GM23248 (cell line): ENCODE measurements around the gene DTX1. TPM values are rescaled to one million over a fixed set of nuclear protein-coding genes. Genes with fewer than 3 reads are reported as not detected.

Experiments used
- DNase-seq: peaks from one replicate; pipeline ENCODE4 v3.0.0-alpha.2; 2015
- H2AFZ ChIP-seq: fragments of 200-600 bp; sonication (generic); 2 replicates; pipeline ENCODE4 v1.6.1; 2016; ENCODE audit warnings: antibody characterized with exemption
- H3F3A ChIP-seq: fragments of 200-600 bp; sonication (generic); 2 replicates; pipeline ENCODE4 v1.6.1; 2016; ENCODE audit warnings: mild to moderate bottlenecking, antibody characterized with exemption, mixed run types; ENCODE audit not compliant: insufficient read depth
- H3K27ac ChIP-seq: fragments of 200-600 bp; sonication (generic); 2 replicates; pipeline ENCODE4 v1.5.1; 2016; ENCODE audit warnings: mild to moderate bottlenecking
- H3K27me3 ChIP-seq: fragments of 200-600 bp; sonication (generic); replicated peaks from 2 replicates; pipeline ENCODE4 v1.6.1; 2016; ENCODE audit warnings: mild to moderate bottlenecking; ENCODE audit not compliant: insufficient read depth
- H3K36me3 ChIP-seq: fragments of 200-600 bp; sonication (generic); 2 replicates; pipeline ENCODE4 v1.6.1; 2016; ENCODE audit warnings: low read depth, mild to moderate bottlenecking
- H3K4me1 ChIP-seq: fragments of 200-600 bp; sonication (generic); 2 replicates; pipeline ENCODE4 v1.6.1; 2016; ENCODE audit warnings: mild to moderate bottlenecking; ENCODE audit not compliant: insufficient read depth
- H3K4me2 ChIP-seq: fragments of 200-600 bp; sonication (generic); one replicate; pipeline ENCODE4 v1.6.1; 2016; ENCODE audit warnings: mild to moderate bottlenecking; ENCODE audit not compliant: unreplicated experiment
- H3K4me3 ChIP-seq: fragments of 200-600 bp; sonication (generic); 2 replicates; pipeline ENCODE4 v1.5.1; 2016; ENCODE audit warnings: mild to moderate bottlenecking
- H3K79me2 ChIP-seq: fragments of 200-600 bp; sonication (generic); 2 replicates; pipeline ENCODE4 v1.6.1; 2016; ENCODE audit warnings: mild to moderate bottlenecking; ENCODE audit not compliant: insufficient read depth
- H3K9ac ChIP-seq: fragments of 200-600 bp; sonication (generic); 2 replicates; pipeline ENCODE4 v1.6.1; 2016; ENCODE audit warnings: mild to moderate bottlenecking
- H3K9me2 ChIP-seq: fragments of 200-600 bp; sonication (generic); 2 replicates; pipeline ENCODE4 v1.6.1; 2016; ENCODE audit warnings: mixed run types, mild to moderate bottlenecking, moderate library complexity; ENCODE audit not compliant: insufficient read depth
- H3K9me3 ChIP-seq: fragments of 200-600 bp; sonication (generic); one replicate; pipeline ENCODE4 v1.6.1; 2017; ENCODE audit warnings: low read depth
- H4K20me1 ChIP-seq: fragments of 200-600 bp; sonication (generic); 2 replicates; pipeline ENCODE4 v1.6.0; 2016; ENCODE audit not compliant: insufficient read depth
- EZH2 ChIP-seq: fragments of 200-600 bp; sonication (generic); IDR thresholded peaks from 2 replicates; pipeline ENCODE4 v1.6.1; 2018; ENCODE audit warnings: antibody characterized with exemption, mild to moderate bottlenecking; ENCODE audit not compliant: insufficient read depth, poor library complexity, severe bottlenecking
- EZH2phosphoT487 ChIP-seq: fragments of 200-600 bp; sonication (generic); IDR thresholded peaks from 2 replicates; pipeline ENCODE4 v1.6.1; 2018; ENCODE audit warnings: antibody characterized with exemption, moderate library complexity, mild to moderate bottlenecking, low read depth; ENCODE audit not compliant: insufficient read depth
- WGBS, 2 experiments: methylation state at CpG; one replicate each; pipeline ENCODE4 v1.1.6; 2015 to 2017; ENCODE audit warnings: low lambda C conversion rate in 2 of 2, low coverage in 1 of 2; ENCODE audit errors: missing lambda C conversion rate in 2 of 2; 5-methylcytosine and 5-hydroxymethylcytosine counted together
- in situ Hi-C: fragments of 300-500 bp; cut with MboI; formaldehyde crosslinking; loops from 2 replicates; pipeline ENCODE4 v1.15.0; 2020
- polyA plus RNA-seq: library from polyadenylated mRNA; unstranded; fragments of >200 nt; fragmentation: Nextera tagmentation; extraction: Ambion mirVana; gene quantifications from 2 replicates; pipeline ENCODE4 v1.2.1, GENCODE V29; 2016
- total RNA-seq: library from RNA; depleted of rRNA; stranded (reverse); fragments of >200 nt; shearing (Covaris generic); gene quantifications from 2 replicates; pipeline ENCODE4 v1.2.3, GENCODE V29; 2014

The DTX1 gene
- total and polyA plus RNA-seq, 2 experiments from 2014 or later = not detected

GRCh38 chr12:113134521-113134951 lies 78.0 kb downstream of the DTX1 start:
- Histone ChIP-seq H3K27me3 (peaks cover 22% of the 10 kb centered on the region), H3F3A (no peaks in the 10 kb centered on the region), H3K4me1 (no peaks in the 10 kb centered on the region), H4K20me1 (no peaks in the 10 kb centered on the region), H3K36me3 (no peaks in the 10 kb centered on the region), H3K9me2 (no peaks in the 10 kb centered on the region), H3K4me3 (no peak overlapping the region), H3K79me2 (no peaks in the 10 kb centered on the region), H3K9ac (no peak overlapping the region), H3K27ac (no peak overlapping the region), H3K9me3 (no peaks in the 10 kb centered on the region), H2AFZ (no peak overlapping the region), H3K4me2 (no peak overlapping the region)
- 24 to 30% methylated on average over 6 of the region's 6 CpGs for WGBS, 2 experiments
- in situ Hi-C loops = no loop called here
- TF ChIP-seq EZH2phosphoT487 (no peak), EZH2 (no peak)
- DNase-seq = no peak

GRCh38 chr12:113135178-113136127 lies 78.9 kb downstream of the DTX1 start, which contains the start of gene RASAL1:
RASAL1 (minus strand) TSS chr12:113135761; CDS start chr12:113135462, 299 bp downstream.
- H3K4me2 ChIP-seq = no peak within 1 kb of the TSS
- H3K9me2 ChIP-seq = no peaks in the 10 kb centered on the region
- no peaks in the 10 kb centered on the region for H3K79me2 ChIP-seq
- no peaks in the 10 kb centered on the region for H3K9me3 ChIP-seq
- no peaks in the 10 kb centered on the region for H3K36me3 ChIP-seq
- H3F3A ChIP-seq = no peaks in the 10 kb centered on the region
- no peaks in the 10 kb centered on the region for H3K4me1 ChIP-seq
- H3K9ac ChIP-seq = no peak within 1 kb of the TSS
- TF ChIP-seq EZH2phosphoT487 = no peak
- TF ChIP-seq EZH2 = no peak
- 3% methylated on average over 38 to 61 of the region's 68 CpGs for WGBS, 2 experiments
- H3K4me3 ChIP-seq = no peak within 1 kb of the TSS
- in situ Hi-C loops = no loop called here
- H3K27ac ChIP-seq = no peak within 1 kb of the TSS
- H4K20me1 ChIP-seq = no peaks in the 10 kb centered on the region
- DNase-seq = no peak
- H3K27me3 ChIP-seq = peaks cover 22% of the 10 kb centered on the region
- H2AFZ ChIP-seq = no peak within 1 kb of the TSS

- no peak for DNase-seq
- TF ChIP-seq EZH2 (no peak), EZH2phosphoT487 (no peak)
- Histone ChIP-seq H3K27me3 (peaks cover 22% of the 10 kb centered on the region), H3K4me2 (no peak overlapping the region), H4K20me1 (no peaks in the 10 kb centered on the region), H3K4me1 (no peaks in the 10 kb centered on the region), H3K36me3 (no peaks in the 10 kb centered on the region), H3K9ac (no peak overlapping the region), H3K4me3 (no peak overlapping the region), H3K9me3 (no peaks in the 10 kb centered on the region), H2AFZ (no peak overlapping the region), H3K79me2 (no peaks in the 10 kb centered on the region), H3K9me2 (no peaks in the 10 kb centered on the region), H3K27ac (no peak overlapping the region), H3F3A (no peaks in the 10 kb centered on the region)
- in situ Hi-C loops = no loop called here
- 23 to 27% methylated on average over 20 to 21 of the region's 21 CpGs for WGBS, 2 experiments
These were observed 79.8 kb downstream of the DTX1 start for GRCh38 chr12:113136128-113136989.

GRCh38 chr12:113136990-113137511 lies 80.5 kb downstream of the DTX1 start:
- Histone ChIP-seq H3K9me2 (no peaks in the 10 kb centered on the region), H4K20me1 (no peaks in the 10 kb centered on the region), H3K4me2 (no peak overlapping the region), H3K79me2 (no peaks in the 10 kb centered on the region), H3K4me3 (no peak overlapping the region), H3K27me3 (peaks cover 22% of the 10 kb centered on the region), H3K27ac (no peak overlapping the region), H2AFZ (no peak overlapping the region), H3F3A (no peaks in the 10 kb centered on the region), H3K9me3 (no peaks in the 10 kb centered on the region), H3K36me3 (no peaks in the 10 kb centered on the region), H3K4me1 (no peaks in the 10 kb centered on the region), H3K9ac (no peak overlapping the region)
- no peak for DNase-seq
- in situ Hi-C loops = no loop called here
- 64 to 72% methylated on average over 6 of the region's 6 CpGs for WGBS, 2 experiments
- TF ChIP-seq EZH2phosphoT487 = no peak
- TF ChIP-seq EZH2 = no peak
